22Rv1 (cell line): Measurements from ENCODE around the gene RELA.

Source experiments
- H3K27ac ChIP-seq: fragments of 450-650 bp; 2 replicates; pipeline ENCODE4 v1.5.1; 2017
- ZFX ChIP-seq: fragments of 450-650 bp; IDR thresholded peaks from 2 replicates; pipeline ENCODE4 v1.6.1; 2017; ENCODE audit warnings: antibody characterized with exemption, borderline replicate concordance
- TF ChIP-seq, protein P1 (sequence below): fragments of 450-650 bp; IDR thresholded peaks from 2 replicates; pipeline ENCODE4 v1.5.1; 2017; ENCODE audit warnings: mild to moderate bottlenecking

Gene RELA

GRCh38 chr11:65633390-65634108 lies 29.2 kb downstream of the RELA start:
- H3K27ac ChIP-seq: no peak overlapping the region
- no peak for TF ChIP-seq ZFX
- TF ChIP-seq, protein P1, sequence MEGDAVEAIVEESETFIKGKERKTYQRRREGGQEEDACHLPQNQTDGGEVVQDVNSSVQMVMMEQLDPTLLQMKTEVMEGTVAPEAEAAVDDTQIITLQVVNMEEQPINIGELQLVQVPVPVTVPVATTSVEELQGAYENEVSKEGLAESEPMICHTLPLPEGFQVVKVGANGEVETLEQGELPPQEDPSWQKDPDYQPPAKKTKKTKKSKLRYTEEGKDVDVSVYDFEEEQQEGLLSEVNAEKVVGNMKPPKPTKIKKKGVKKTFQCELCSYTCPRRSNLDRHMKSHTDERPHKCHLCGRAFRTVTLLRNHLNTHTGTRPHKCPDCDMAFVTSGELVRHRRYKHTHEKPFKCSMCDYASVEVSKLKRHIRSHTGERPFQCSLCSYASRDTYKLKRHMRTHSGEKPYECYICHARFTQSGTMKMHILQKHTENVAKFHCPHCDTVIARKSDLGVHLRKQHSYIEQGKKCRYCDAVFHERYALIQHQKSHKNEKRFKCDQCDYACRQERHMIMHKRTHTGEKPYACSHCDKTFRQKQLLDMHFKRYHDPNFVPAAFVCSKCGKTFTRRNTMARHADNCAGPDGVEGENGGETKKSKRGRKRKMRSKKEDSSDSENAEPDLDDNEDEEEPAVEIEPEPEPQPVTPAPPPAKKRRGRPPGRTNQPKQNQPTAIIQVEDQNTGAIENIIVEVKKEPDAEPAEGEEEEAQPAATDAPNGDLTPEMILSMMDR: no peak

GRCh38 chr11:65630215-65630614 lies 32.5 kb downstream of the RELA start:
- TF ChIP-seq ZFX: no peak
- TF ChIP-seq, protein P1: no peak
- H3K27ac ChIP-seq: no peak overlapping the region

DNA sequence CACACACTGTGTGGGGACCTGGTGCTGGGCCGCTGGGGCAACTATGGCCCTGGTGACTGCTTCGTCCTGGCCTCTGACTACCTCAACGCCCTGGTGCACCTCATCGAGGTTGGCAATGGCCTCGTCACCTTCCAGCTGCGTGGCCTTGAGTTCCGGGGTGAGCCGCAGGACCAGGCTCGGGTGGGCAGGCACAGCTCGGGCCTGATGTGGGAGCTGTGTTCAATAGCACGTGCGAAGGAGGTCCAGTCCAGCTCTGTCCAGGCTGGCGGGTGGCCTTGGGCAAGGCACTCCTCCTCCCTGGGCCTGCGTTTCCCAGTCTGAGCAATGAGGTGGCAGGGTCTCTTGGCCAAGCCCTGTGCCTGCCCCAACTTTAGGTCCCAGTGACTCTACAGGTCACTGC lies 33.1 kb downstream of the RELA start:
- H3K27ac ChIP-seq: no peak overlapping the region
- no peak for TF ChIP-seq ZFX
- TF ChIP-seq, protein P1: no peak

DNA sequence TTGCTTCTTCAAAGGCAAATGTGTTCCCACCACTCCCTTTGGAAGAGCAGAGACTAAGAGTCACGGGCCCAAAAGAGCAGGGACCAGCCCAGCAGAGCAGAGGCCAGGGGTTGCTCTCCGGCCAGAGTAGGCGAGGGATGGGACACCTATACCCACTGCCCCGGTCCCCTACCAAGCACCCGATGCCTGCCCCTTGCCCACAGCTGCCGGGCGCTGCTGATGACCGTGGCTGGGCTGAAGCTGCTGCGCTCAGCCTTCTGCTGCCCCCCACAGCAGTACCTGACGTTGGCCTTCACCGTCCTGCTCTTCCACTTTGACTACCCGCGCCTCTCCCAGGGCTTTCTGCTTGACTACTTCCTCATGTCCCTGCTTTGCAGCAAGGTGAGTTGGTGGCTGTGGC lies 35.5 kb downstream of the RELA start:
- TF ChIP-seq ZFX: no peak
- TF ChIP-seq, protein P1: no peak
- H3K27ac ChIP-seq: no peak overlapping the region

DNA sequence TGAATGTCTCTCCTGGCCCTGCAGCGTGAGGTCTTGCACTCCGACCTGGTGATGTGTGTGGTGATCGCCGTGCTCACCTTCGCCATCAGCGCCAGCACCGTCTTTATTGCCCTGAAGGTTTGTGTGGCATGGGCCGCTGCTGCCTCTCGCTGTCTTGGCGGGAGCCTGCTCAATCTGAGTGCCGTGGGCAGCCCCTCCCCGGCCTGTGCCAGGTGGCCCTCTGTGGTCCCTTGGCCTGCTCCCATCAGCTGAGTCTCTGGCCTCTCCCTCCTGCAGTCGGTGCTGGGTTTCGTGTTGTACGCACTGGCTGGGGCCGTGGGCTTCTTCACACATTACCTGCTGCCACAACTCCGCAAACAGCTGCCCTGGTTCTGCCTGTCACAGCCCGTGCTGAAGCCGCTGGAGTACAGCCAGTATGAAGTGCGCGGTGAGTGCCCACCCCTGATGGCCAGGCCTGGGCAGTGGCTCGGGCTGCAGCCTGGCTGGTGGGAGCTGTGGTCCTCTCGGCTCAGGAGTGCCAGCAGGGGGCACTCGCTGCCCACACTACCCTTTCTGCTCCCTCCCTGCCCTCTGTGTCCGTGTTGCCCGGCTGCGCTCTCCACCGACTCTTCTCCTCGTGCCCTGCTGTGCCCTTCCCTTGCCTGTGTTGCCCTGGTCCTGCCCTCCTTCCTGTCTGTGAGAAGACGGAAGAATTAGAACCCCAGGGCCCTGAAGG lies 36.9 kb downstream of the RELA start:
- H3K27ac ChIP-seq: no peak overlapping the region
- no peak for TF ChIP-seq ZFX
- TF ChIP-seq, protein P1: peak; percentile 58

DNA sequence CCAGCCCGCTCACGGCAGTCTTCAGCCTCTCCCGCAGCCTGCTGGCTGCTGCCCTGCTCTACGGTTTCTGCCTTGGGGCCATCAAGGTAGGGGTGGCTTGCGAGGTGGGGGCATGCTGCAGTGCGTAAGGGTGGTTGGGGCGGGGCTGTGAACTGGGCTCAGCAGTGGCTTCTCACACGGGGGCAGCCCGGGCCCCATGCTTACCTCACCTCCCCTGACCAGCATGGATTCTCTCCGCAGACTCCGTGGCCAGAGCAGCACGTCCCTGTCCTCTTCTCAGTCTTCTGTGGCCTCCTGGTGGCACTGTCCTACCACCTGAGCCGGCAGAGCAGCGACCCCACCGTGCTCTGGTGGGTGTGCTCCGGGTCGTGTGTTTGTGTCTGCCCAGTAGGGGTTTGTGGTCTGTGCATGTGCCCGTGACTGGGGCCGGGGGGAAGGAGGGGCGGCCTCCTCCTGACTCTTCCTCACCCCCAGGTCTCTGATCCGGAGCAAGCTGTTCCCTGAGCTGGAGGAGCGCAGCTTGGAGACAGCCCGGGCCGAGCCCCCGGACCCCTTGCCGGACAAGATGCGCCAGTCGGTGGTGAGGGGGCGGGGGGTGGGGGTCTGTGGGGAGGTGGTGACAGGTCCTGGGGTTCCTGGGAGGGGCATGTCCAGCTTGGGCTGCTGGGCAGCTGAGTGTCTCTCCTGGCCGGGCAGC lies 37.6 kb downstream of the RELA start:
- TF ChIP-seq ZFX: no peak
- TF ChIP-seq, protein P1: no peak
- H3K27ac ChIP-seq: no peak overlapping the region
